ENCODE measurements around the gene ST6GAL1. TPM values are rescaled to one million over a fixed set of nuclear protein-coding genes. Genes with fewer than 3 reads are reported as not detected.
A peak's percentile ranks its signal among the peaks of the same experiment; 100 is the strongest.

Gene ST6GAL1
- total RNA-seq, 4 donors from 2014 or later, result 18.0 to 32.2 (median 20.9) TPM

GRCh38 chr3:187102073-187102634 lies 171.8 kb downstream of the ST6GAL1 start:
- Histone ChIP-seq H3K27ac (peak overlapping the region in 3 of 4 donors; percentile 61 to 73 (median 70)), H3K27me3 (no peaks in the 10 kb centered on the region), H3K36me3 (no peaks in the 10 kb centered on the region), H3K9me3 (peaks cover 0 to 12% (median 0%) of the 10 kb centered on the region in 3 donors), H3K4me3 (peak overlapping the region; percentile 17 to 41), H3K4me1 (peaks cover 0 to 24% (median 3%) of the 10 kb centered on the region in 3 donors)
- 60% methylated on average over 1 of the region's 1 CpG; no CpG with 5 or more reads in 1 of the 2 donors for WGBS, 2 donors (ENCODE audit: low coverage in 1 of 2)
- TF ChIP-seq POLR2A (IDR thresholded peaks at IDR 0.05) (no peak), POLR2AphosphoS5 (IDR thresholded peaks at IDR 0.05) (no peak), CTCF (IDR thresholded peaks at IDR 0.05) (no peak), EP300 (IDR thresholded peaks at IDR 0.05) (no peak)
- no peak for ATAC-seq

- Histone ChIP-seq H3K9me3 (peaks cover 0 to 12% (median 0%) of the 10 kb centered on the region in 3 donors), H3K27ac (no peak overlapping the region), H3K36me3 (no peaks in the 10 kb centered on the region), H3K4me3 (no peak overlapping the region), H3K4me1 (peaks cover 0 to 24% (median 3%) of the 10 kb centered on the region in 3 donors), H3K27me3 (no peaks in the 10 kb centered on the region)
- ATAC-seq, result no peak
- 40 to 68% methylated on average over 1 to 4 of the region's 5 CpGs for WGBS, 2 donors (ENCODE audit: low coverage in 1 of 2)
- no peak for TF ChIP-seq POLR2A (IDR thresholded peaks at IDR 0.05)
- no peak for TF ChIP-seq EP300 (IDR thresholded peaks at IDR 0.05)
- no peak for TF ChIP-seq CTCF (IDR thresholded peaks at IDR 0.05)
- TF ChIP-seq POLR2AphosphoS5 (IDR thresholded peaks at IDR 0.05), result no peak
These were observed 172.9 kb downstream of the ST6GAL1 start for GRCh38 chr3:187103251-187103650.

- whole genome bisulfite sequencing, 2 donors (ENCODE audit: low coverage in 1 of 2), result 75 to 86% methylated on average over 2 to 4 of the region's 7 CpGs
- TF ChIP-seq EP300 (IDR thresholded peaks at IDR 0.05) (no peak), CTCF (IDR thresholded peaks at IDR 0.05) (no peak), POLR2A (IDR thresholded peaks at IDR 0.05) (no peak), POLR2AphosphoS5 (IDR thresholded peaks at IDR 0.05) (no peak)
- Histone ChIP-seq H3K36me3 (no peaks in the 10 kb centered on the region), H3K9me3 (peaks cover 0 to 5% (median 0%) of the 10 kb centered on the region in 3 donors), H3K27ac (no peak overlapping the region), H3K4me3 (no peak overlapping the region), H3K4me1 (peaks cover 0 to 24% (median 3%) of the 10 kb centered on the region in 3 donors), H3K27me3 (no peaks in the 10 kb centered on the region)
- ATAC-seq, result no peak
These were observed 174.0 kb downstream of the ST6GAL1 start for GRCh38 chr3:187104342-187104741.

GRCh38 chr3:187104933-187105332 lies 174.6 kb downstream of the ST6GAL1 start:
- H3K4me3 ChIP-seq, result peak overlapping the region in 1 of 2 donors; percentile 14
- H3K27ac ChIP-seq, result peak overlapping the region in 2 of 4 donors; percentile 41 to 55
- H3K9me3 ChIP-seq, result no peaks in the 10 kb centered on the region
- H3K4me1 ChIP-seq, result peaks cover 0 to 24% (median 3%) of the 10 kb centered on the region in 3 donors
- 49 to 68% methylated on average over 4 to 6 of the region's 7 CpGs for WGBS, 2 donors (ENCODE audit: low coverage in 1 of 2)
- no peak for ATAC-seq
- no peaks in the 10 kb centered on the region for H3K36me3 ChIP-seq
- TF ChIP-seq EP300 (IDR thresholded peaks at IDR 0.05), result no peak
- TF ChIP-seq POLR2A (IDR thresholded peaks at IDR 0.05), result no peak
- TF ChIP-seq CTCF (IDR thresholded peaks at IDR 0.05), result no peak
- no peak for TF ChIP-seq POLR2AphosphoS5 (IDR thresholded peaks at IDR 0.05)
- no peaks in the 10 kb centered on the region for H3K27me3 ChIP-seq

GRCh38 chr3:187105700-187106099 lies 175.4 kb downstream of the ST6GAL1 start:
- Histone ChIP-seq H3K4me1 (peaks cover 0 to 24% (median 3%) of the 10 kb centered on the region in 3 donors), H3K4me3 (no peak overlapping the region), H3K27ac (no peak overlapping the region), H3K27me3 (no peaks in the 10 kb centered on the region), H3K36me3 (no peaks in the 10 kb centered on the region), H3K9me3 (no peaks in the 10 kb centered on the region)
- ATAC-seq, result no peak
- TF ChIP-seq CTCF (IDR thresholded peaks at IDR 0.05), result no peak
- no peak for TF ChIP-seq POLR2AphosphoS5 (IDR thresholded peaks at IDR 0.05)
- no peak for TF ChIP-seq POLR2A (IDR thresholded peaks at IDR 0.05)
- no peak for TF ChIP-seq EP300 (IDR thresholded peaks at IDR 0.05)
- WGBS, 2 donors (ENCODE audit: low coverage in 1 of 2), result 76 to 92% methylated on average over 2 to 3 of the region's 3 CpGs

Data from gastroesophageal sphincter (tissue), 4 donors.